ENCODE measurements around the gene DDRGK1. TPM values are rescaled to one million over a fixed set of nuclear protein-coding genes. Genes with fewer than 3 reads are reported as not detected.

The DDRGK1 gene
- total RNA-seq = 10 to 100 TPM; 39.3 to 44.8 TPM
- long read RNA-seq, transcript DDRGK1-201 (9 exons, 1,306 nt) = major isoform, 38 of 50 reads
- long read RNA-seq, partial matches to known transcripts = 0 of 50 reads
- long read RNA-seq, other reads (novel, unspliced or antisense) = 12 of 50 reads

DNA sequence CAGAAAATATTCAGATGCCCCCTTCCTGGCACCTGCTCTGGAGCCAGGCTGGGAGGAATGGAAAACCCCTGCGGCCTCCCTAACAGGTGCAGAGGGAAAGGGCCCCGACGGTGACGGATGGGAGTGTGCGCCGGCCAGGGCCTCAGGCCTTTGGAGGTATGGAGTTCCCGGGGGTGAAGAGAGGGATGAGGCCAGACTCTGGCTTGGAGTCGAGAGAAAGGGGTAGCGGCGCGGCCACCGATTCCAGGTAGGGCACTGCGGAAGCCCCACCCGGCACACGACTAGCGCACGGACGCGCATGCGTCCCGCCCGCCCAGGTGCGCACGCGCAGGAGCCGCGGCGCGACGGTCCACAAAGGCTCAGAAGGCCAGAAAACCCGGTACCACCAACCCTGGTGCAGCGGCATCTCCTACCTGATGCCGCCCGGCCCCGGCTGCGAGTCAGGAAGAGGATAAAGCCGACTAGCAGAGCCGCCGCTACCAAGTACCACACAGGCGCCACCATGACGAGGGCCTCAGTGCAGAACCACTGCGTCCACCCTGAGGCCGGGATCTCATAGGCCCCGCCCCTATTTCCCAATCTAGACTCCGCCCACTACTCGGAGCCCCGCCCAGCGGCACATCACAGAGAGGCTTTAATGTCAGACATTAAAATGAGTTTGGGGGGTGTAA, at the start of gene DDRGK1:
Gene DDRGK1 (minus strand): TSS at position 559 of the 671 bp plus-strand sequence. CDS start 55 bp downstream, at position 504.
- DNase-seq (peak; percentile 89), ATAC-seq (peak; percentile 96)
- intact Hi-C loops (cut with DNase I) = no loop called here

DNA sequence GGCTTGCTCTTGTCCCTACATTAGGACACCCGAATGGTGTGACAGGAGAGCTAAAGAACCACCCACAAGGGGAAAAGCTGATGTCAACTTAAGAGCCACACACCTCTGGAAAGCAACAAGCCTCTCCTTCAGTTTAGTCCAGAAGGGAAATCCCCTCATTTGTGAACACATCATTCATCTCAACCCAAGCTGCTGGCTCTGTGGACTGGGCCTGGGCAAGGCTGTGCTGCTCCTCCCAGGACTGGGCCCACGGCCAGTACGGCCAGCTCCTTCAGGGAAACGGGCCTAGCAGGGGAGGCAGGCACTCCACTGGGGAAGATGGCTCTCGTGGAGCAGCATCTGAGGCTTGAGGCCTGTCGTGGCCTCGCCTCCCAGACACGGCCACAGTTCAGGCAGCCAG, 47.3 kb upstream of the DDRGK1 start:
- intact Hi-C loops (cut with DNase I) = no loop called here
- DNase-seq (no peak), ATAC-seq (peak in 1 of 2 donors; percentile 79)

GRCh38 chr20:3250091-3250504, 45.6 kb upstream of the DDRGK1 start:
- ATAC-seq (no peak), DNase-seq (no peak)
- intact Hi-C loops (cut with DNase I) = no loop called here

DNA sequence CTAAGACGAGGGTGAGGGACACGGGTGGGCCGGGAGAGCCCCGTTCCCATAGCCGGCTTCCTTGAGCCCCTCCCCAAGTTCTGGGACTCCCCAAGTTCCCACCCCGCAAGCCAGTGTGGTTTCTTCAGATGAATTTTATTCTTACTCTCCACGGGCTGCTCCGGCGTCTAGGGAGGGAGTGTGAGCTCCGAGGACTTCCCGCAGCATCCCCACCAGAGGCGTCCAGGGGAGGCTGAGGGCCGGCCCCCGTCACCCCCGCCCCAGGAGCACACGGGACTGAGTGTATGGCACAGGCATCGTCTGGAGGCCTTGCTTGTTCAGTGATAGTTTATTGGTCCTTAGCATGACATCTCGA, 44.5 kb upstream of the DDRGK1 start:
- DNase-seq (no peak), ATAC-seq (peak; percentile 17 to 24)
- intact Hi-C loops (cut with DNase I) = no loop called here

DNA sequence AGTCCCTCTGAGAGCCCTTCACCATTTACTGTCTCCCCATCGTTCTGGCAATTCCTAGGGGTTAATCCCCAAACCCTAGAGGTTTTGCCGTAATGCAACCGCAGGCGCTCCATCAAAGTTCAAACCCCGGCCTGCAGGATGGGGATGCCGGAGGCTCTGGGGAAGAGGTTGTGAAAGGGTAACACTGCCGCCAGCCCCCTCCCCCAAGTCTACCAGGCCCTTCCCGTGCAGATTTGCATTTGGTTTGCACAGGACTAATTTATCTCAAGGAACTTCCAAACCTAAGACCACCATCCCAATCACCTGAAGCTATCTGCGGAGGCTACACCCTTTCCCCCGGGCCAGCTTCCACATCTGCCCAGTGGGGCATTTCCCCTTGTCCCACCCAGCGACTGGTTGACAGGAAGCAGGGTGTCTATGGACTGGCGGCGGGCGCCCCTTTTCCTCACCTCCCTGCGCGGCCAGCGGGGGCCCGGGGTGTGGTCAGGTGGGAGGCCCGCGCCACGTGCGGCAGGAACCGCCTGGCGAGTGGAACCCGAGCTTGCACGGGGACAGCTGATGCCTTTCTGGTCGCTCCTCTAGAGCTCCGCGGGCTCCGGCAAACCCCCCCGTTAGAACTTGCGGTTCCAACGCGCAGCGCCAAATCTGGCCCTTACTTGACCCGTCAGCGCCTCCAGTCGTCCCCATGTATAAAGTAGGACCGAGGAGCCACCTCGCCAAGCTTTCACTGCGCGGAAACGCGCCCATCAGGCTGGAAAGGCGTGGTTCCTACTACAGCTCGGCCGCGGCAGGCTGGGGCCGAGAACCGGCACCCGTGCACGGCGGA, 43.9 kb upstream of the DDRGK1 start:
- intact Hi-C loops (cut with DNase I) = no loop called here
- DNase-seq = peak; percentile 55
- ATAC-seq = peak; percentile 51 to 70

GRCh38 chr20:3247638-3248037, 43.2 kb upstream of the DDRGK1 start:
- intact Hi-C loops (cut with DNase I) = no loop called here
- peak; percentile 17 to 58 for ATAC-seq

DNA sequence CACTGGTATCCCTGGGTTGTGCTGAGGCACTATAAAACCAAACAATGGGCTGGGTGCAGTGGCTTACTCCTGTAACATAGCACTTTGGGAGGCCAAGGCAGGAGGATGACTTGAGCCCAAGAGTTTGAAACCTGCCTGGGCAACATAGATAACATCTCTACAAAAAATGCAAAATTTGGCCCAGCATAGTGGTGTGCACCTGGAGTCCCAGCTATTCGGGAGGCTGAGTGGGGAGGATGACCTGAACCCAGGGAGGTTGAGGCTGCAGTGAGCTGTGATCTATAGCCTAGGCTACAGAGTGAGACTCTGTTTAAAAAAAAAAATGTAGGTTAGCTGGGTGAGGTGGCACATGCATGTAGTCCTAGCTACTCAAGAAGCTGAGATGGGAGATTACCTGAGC, 42.2 kb upstream of the DDRGK1 start:
- intact Hi-C loops (cut with DNase I) = no loop called here
- no peak for DNase-seq

More at GRCh38 chr20:3247638-3248037, 43.2 kb upstream of the DDRGK1 start:
- no peak for DNase-seq

GRCh38 chr20:3245711-3246110, 41.2 kb upstream of the DDRGK1 start:
- intact Hi-C loops (cut with DNase I) = no loop called here
- no peak for ATAC-seq
- no peak for DNase-seq

More for the DNA sequence above, 42.2 kb upstream of the DDRGK1 start:
- ATAC-seq = no peak

GRCh38 chr20:3245156-3245555, 40.7 kb upstream of the DDRGK1 start:
- intact Hi-C loops (cut with DNase I) = no loop called here
- no peak for DNase-seq
- ATAC-seq = no peak

GRCh38 chr20:3244613-3245012, 40.1 kb upstream of the DDRGK1 start:
- DNase-seq (no peak), ATAC-seq (no peak)
- intact Hi-C loops (cut with DNase I) = no loop called here

DNA sequence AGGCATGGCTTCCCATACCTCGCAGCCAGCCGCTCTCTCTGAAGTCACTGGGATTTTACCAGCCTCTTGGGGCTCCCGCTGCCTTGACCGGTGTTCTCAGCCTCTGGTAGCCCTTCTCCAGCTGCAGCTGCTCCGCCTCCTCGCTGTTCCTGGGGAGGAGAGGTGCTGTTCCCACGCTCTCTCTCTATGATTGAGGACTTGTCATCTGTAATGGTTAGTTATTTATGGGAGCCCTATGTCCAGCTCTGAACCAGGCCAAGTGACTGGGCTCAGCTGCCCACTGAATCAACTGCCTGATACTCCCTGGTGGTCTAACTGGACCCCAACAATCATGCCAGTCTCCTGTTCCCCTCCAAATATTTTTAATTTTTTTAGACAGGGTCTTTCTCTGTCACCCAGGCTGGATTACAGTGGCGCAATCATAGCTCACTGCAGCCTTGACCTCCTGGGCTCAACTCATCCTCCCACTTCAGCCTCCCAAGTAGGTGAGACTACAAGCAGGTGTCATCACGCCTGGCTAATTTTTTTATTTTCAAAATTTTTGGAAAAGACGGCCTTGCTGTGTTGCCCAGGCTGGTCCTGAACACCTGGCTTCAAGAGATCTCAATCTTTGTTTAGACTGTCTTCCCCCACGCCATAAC, 39.4 kb upstream of the DDRGK1 start:
- ATAC-seq (no peak), DNase-seq (no peak)
- intact Hi-C loops (cut with DNase I) = no loop called here

DNA sequence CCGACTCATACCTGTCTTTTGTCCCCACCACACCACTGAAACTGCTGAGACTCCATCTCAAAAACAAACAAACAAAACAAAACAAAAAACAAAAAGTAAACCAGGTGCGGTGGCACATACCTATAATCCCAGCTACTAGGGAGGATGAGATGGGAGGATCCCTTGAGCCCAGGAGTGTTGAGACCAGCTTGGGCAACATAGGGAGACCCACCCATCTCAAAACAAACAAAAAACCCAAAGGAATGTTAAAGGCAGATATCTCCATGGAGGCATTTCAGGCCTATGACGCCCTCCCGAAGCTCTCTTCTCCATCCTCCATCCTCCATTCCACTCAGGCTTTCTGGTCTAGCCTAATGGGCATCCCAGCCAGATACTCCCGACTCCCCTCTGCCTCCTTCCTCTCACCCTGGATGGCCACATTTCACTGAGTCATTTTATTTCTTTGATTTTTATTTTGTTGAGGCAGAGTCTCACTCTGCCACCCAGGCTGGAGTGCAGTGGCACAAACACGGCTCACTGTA, 37.8 kb upstream of the DDRGK1 start:
- intact Hi-C loops (cut with DNase I) = no loop called here
- no peak for DNase-seq
- ATAC-seq = no peak

- DNase-seq = no peak
- no peak for ATAC-seq
- intact Hi-C loops (cut with DNase I) = no loop called here
Observed at GRCh38 chr20:3240776-3241363, 36.4 kb upstream of the DDRGK1 start.

- no peak for DNase-seq
- ATAC-seq = peak; percentile 3 to 26
- intact Hi-C loops (cut with DNase I) = no loop called here
Observed at GRCh38 chr20:3239867-3240775, 35.6 kb upstream of the DDRGK1 start.

DNA sequence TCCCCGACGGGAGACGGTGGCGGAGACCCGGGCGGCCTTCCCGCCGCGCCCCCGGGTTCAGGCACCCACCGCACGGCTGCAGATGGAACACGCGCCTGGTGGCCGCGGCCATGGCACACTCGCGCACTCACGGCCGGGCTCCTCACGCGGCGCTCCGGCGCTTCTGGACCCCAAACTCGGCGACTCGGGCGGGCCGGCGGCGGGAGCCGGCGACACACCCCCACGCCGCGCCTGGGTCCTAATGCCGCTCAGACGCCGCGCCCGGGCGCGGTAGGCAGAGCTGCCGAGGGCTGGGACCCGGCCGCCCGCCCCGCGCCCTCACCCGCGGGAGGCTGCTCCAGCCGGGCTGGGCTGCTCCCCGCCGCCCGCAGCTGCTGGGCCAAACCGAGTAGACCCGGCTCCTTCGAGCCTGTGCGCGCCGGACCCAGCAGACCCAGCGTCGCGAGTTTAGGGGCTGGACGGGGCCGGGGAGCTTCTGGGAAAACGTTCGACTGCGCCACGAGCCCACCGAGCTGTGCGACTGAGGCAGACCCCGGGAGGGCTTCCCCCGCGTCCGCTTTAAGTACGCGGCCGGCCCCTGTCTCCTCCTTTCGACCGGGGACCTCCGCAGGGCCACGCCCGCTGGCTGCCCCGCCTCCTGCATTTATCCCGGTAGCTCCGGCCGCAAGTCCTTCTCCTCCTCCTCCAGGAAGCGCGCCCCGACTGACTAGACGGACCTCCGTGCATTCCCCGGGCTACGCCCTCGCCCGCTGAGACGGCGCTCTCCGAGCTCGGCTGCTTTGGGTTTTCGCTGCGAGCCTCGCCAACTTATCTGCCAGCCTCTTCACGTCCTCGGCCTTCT, 34.8 kb upstream of the DDRGK1 start, which contains the start of gene SLC4A11:
Gene SLC4A11 (minus strand): TSS at position 165 of the 841 bp plus-strand sequence. CDS start 53 bp downstream, at position 112.
- ATAC-seq = peak; percentile 76 to 79
- intact Hi-C loops (cut with DNase I) = no loop called here
- peak; percentile 75 for DNase-seq

DNA sequence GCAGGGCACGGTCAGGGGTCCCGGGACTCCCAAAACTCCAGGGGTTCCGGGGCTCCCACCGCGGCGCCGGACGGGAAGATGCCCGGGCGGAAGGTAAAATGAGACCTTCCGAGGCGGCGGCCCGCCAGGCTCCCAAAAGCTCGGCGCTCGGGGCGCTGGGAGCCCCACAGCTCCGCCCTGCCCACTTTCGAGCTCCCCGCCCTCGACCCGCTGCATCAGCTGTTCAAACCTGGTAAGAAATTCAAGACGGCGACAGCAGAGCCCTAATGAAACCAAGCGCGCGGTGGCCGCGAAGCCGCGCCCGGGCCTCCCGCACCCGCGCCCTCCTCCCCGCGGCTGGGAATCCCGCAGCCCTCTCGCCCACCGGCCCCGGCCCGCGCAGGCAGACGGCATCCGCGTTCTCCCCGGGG, 34.1 kb upstream of the DDRGK1 start:
- intact Hi-C loops (cut with DNase I) = no loop called here
- ATAC-seq (peak; percentile 6 to 32), DNase-seq (no peak)

GRCh38 chr20:3237958-3238615, 33.6 kb upstream of the DDRGK1 start:
- DNase-seq = no peak
- intact Hi-C loops (cut with DNase I) = no loop called here
- ATAC-seq = no peak
